IgD-negative memory B cell (primary cell): ENCODE measurements around the gene GMEB2. TPM values are rescaled to one million over a fixed set of nuclear protein-coding genes. Genes with fewer than 3 reads are reported as not detected.

Source experiments
- H3K27ac Mint-ChIP-seq, 3 donors: one replicate each; pipeline ENCODE4 v1.8.0; 2020 to 2022; ENCODE audit warnings: mild to moderate bottlenecking in 3 of 3, mixed read lengths in 3 of 3, moderate library complexity in 1 of 3
- H3K27me3 Mint-ChIP-seq: one replicate; pipeline ENCODE4 v1.8.0; 2021; ENCODE audit warnings: mixed read lengths
- H3K36me3 Mint-ChIP-seq: one replicate; pipeline ENCODE4 v1.8.0; 2020; ENCODE audit warnings: mild to moderate bottlenecking, mixed read lengths
- H3K4me1 Mint-ChIP-seq, 3 donors: one replicate each; pipeline ENCODE4 v1.8.0; 2020 to 2022; ENCODE audit warnings: mixed read lengths in 3 of 3, mild to moderate bottlenecking in 1 of 3
- H3K4me3 Mint-ChIP-seq, 4 donors: one replicate each; pipeline ENCODE4 v1.8.0; 2020 to 2022; ENCODE audit warnings: mild to moderate bottlenecking in 4 of 4, mixed read lengths in 4 of 4, moderate library complexity in 3 of 4
- H3K9me3 Mint-ChIP-seq, 3 donors: one replicate each; pipeline ENCODE4 v1.8.0; 2020 to 2021; ENCODE audit warnings: mixed read lengths in 3 of 3, mild to moderate bottlenecking in 1 of 3
- polyA plus RNA-seq: library from polyadenylated mRNA; unstranded; fragments of 300-500 nt; fragmentation: Illumina TruSeq; gene quantifications from one replicate; pipeline ENCODE4 v1.2.3, GENCODE V29; 2021

Gene GMEB2
- polyA plus RNA-seq, 1 donor from 2014 or later: 10.6 TPM

- H3K27me3 Mint-ChIP-seq: no peaks in the 10 kb centered on the region
- no peak overlapping the region for H3K4me3 Mint-ChIP-seq
- H3K27ac Mint-ChIP-seq: no peak overlapping the region
- no peaks in the 10 kb centered on the region for H3K9me3 Mint-ChIP-seq
- peaks cover 2% of the 10 kb centered on the region for H3K36me3 Mint-ChIP-seq
- H3K4me1 Mint-ChIP-seq: peaks cover 0 to 5% (median 0%) of the 10 kb centered on the region in 3 donors
Observed at GRCh38 chr20:63597651-63598478, 29.0 kb downstream of the GMEB2 start.

DNA sequence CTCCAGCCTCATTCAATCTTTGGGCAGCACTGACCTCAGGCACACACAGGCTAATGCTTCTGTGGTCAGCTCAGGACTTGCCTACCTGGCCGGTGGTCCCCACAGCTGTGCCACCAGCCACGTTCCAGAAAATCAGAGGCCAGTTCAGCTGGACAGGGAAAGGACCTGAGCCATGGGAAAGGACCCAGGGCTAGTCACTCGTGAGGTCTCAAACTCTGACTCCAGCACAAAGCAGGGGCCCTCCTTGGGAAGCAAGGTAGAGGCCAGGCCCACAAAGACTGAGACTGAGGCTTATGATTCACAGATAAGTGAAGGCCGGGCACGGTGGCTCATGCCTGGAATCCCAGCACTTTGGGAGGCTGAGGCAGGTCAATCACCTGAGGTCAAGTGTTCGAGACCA lies 30.5 kb downstream of the GMEB2 start:
- Mint-ChIP-seq H3K9me3 (no peaks in the 10 kb centered on the region), H3K27ac (no peak overlapping the region), H3K4me3 (no peak overlapping the region), H3K36me3 (peaks cover 2% of the 10 kb centered on the region), H3K4me1 (no peaks in the 10 kb centered on the region), H3K27me3 (no peaks in the 10 kb centered on the region)

- peaks cover 2% of the 10 kb centered on the region for H3K36me3 Mint-ChIP-seq
- H3K4me1 Mint-ChIP-seq: peaks cover 0 to 3% (median 0%) of the 10 kb centered on the region in 3 donors
- no peaks in the 10 kb centered on the region for H3K9me3 Mint-ChIP-seq
- H3K4me3 Mint-ChIP-seq: no peak overlapping the region
- H3K27ac Mint-ChIP-seq: no peak overlapping the region
- H3K27me3 Mint-ChIP-seq: no peaks in the 10 kb centered on the region
Observed at GRCh38 chr20:63595416-63596127, 31.3 kb downstream of the GMEB2 start.

DNA sequence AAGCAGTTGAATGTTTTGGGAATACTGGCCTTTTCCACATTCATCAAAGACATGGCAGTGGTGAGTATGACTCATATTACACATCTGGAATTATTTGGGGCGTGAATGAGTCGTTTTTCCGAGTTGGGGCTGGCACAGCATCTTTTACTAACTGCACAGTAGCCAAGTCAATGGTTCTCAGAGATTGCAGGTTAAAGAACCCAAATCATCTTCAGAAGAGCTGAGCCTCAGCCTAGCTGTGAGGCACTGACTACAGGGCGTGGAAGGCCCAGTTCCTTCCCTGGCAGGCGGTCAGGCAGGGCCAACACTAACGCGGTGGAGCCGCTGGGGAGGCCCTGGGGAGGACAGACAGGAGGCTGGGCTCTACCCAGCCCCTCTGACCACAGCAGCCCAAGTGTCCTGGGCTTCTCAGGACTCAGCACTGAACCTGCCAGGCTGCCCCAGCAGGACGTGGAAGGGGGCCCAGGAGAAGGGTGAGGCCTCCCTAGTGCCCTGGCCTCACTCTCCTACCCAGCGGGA lies 32.8 kb downstream of the GMEB2 start:
- H3K9me3 Mint-ChIP-seq: no peaks in the 10 kb centered on the region
- no peak overlapping the region for H3K27ac Mint-ChIP-seq
- no peak overlapping the region for H3K4me3 Mint-ChIP-seq
- no peaks in the 10 kb centered on the region for H3K36me3 Mint-ChIP-seq
- peaks cover 0 to 3% (median 0%) of the 10 kb centered on the region in 3 donors for H3K4me1 Mint-ChIP-seq
- H3K27me3 Mint-ChIP-seq: no peaks in the 10 kb centered on the region

- Mint-ChIP-seq H3K9me3 (no peaks in the 10 kb centered on the region), H3K4me3 (no peak overlapping the region), H3K27ac (no peak overlapping the region), H3K4me1 (peaks cover 0 to 3% (median 0%) of the 10 kb centered on the region in 3 donors), H3K27me3 (no peaks in the 10 kb centered on the region), H3K36me3 (no peaks in the 10 kb centered on the region)
Observed at GRCh38 chr20:63592661-63593060, 34.2 kb downstream of the GMEB2 start.

DNA sequence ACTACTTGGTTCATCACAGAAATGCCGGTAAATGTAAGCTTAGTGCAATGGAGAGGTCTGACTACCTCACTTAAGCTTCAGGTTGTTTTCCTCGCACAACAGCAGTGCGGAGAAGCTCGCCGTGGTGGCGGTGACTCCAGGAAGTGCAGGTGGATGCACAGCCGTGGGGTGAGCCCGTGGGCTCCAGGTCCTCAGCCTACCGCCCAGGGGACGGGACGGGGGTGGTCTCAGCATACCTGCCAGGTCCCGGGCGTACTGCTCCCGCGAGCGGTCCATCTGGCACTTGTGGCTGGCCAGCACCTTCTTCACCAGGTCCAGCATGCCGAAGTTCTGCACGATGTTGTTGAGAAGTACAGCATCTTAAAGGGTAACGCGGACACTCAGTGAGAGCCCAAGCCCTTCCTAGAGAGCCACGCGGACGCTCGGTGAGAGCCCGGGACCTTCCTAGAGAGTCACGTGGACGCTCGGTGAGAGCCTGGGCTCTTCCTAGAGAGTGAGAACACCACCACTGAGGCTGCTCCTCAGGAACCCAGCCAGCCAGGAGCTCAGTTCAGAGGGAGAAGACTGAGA lies 35.0 kb downstream of the GMEB2 start:
- Mint-ChIP-seq H3K9me3 (no peaks in the 10 kb centered on the region), H3K27me3 (no peaks in the 10 kb centered on the region), H3K27ac (no peak overlapping the region), H3K4me3 (no peak overlapping the region), H3K4me1 (peaks cover 0 to 3% (median 0%) of the 10 kb centered on the region in 3 donors), H3K36me3 (no peaks in the 10 kb centered on the region)

DNA sequence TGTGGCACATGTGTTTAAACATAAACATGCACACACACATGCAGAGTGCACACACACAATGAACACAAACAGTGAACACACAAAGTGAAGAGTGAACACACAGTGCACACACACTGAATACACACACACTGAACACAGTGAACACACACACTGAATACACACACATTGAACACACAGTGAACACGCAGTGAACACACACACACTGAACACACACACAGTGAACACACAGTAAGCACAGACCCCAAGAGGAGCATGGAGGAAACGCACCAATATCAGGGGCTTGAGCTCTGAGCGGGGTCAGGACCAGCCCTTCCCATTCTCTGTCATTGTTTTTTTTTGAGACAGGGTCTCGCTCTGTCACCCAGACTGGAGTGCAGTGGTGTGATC lies 35.8 kb downstream of the GMEB2 start:
- Mint-ChIP-seq H3K27me3 (no peaks in the 10 kb centered on the region), H3K4me3 (no peak overlapping the region), H3K4me1 (peaks cover 0 to 3% (median 0%) of the 10 kb centered on the region in 3 donors), H3K9me3 (no peaks in the 10 kb centered on the region), H3K36me3 (no peaks in the 10 kb centered on the region), H3K27ac (no peak overlapping the region)

- Mint-ChIP-seq H3K9me3 (no peaks in the 10 kb centered on the region), H3K27me3 (no peaks in the 10 kb centered on the region), H3K36me3 (no peaks in the 10 kb centered on the region), H3K27ac (no peak overlapping the region), H3K4me1 (peaks cover 0 to 3% (median 0%) of the 10 kb centered on the region in 3 donors), H3K4me3 (no peak overlapping the region)
Observed at GRCh38 chr20:63590218-63591146, 36.4 kb downstream of the GMEB2 start.

- no peak overlapping the region for H3K27ac Mint-ChIP-seq
Observed at GRCh38 chr20:63589261-63590217, 37.4 kb downstream of the GMEB2 start.

DNA sequence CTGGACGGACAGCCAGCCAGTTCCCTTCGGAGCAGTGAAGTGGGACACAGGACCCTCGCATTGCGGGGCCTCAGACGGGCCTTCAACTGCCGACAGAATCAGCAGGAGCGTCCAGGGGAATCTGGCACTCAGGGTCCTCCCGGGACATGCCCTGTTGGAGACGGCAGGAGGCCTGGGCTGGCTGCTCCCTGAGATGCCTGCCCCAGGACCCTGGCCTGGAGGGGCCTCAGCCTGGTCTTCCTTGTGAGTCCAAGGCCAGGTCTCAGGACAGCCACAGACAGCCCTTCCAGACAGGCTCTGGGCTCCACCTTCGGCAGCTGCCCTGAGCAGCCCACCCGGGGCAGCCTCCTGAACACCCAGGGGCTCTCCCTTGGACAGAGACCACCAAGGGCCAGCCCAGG lies 38.3 kb downstream of the GMEB2 start:
- Mint-ChIP-seq H3K27ac (no peak overlapping the region), H3K4me1 (peaks cover 0 to 3% (median 0%) of the 10 kb centered on the region in 3 donors), H3K27me3 (no peaks in the 10 kb centered on the region), H3K9me3 (no peaks in the 10 kb centered on the region), H3K36me3 (no peaks in the 10 kb centered on the region), H3K4me3 (no peak overlapping the region)

More at GRCh38 chr20:63589261-63590217, 37.4 kb downstream of the GMEB2 start:
- H3K4me3 Mint-ChIP-seq: no peak overlapping the region
- H3K9me3 Mint-ChIP-seq: no peaks in the 10 kb centered on the region
- H3K4me1 Mint-ChIP-seq: peaks cover 0 to 3% (median 0%) of the 10 kb centered on the region in 3 donors
- no peaks in the 10 kb centered on the region for H3K27me3 Mint-ChIP-seq
- H3K36me3 Mint-ChIP-seq: no peaks in the 10 kb centered on the region

DNA sequence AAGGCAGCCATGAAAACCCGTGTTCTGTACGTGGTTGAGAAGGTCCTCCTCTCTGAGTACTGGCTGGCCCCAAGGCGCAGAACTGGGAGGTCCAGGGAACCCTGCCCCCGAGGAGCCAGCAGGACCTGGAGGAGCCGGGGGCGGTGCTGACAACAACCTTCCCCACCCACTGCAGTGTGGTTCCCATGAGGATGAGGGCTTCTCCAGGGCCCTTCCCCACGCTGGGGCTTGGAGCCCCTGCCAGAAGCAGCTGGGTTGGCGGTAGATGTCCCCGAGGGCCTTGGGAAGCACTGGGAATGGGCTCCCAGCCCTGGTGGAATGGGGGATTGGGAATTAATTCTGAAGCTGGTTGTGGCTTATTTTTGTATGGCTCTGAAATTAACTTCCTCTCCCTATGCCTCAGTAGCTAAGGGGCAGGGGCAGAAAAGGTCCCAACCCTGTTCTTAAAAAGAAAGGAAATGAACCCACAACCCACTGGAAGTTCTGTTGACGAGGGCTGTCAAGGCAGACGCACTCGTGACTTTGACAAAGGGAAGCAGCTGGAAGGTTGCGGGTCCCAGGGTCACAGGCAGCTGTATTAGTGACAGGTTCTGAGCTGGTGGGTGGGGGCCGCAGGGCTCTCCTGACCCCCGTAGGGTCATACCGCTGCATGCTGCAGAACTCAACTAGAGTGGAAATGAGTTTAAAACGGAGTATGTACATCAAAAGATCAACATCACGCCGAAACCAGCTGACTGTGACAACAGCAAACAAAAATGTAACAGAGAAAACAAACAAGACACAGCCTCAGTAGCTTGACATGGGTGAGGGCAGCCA lies 38.9 kb downstream of the GMEB2 start:
- Mint-ChIP-seq H3K36me3 (no peaks in the 10 kb centered on the region), H3K4me1 (peaks cover 0 to 3% (median 0%) of the 10 kb centered on the region in 3 donors), H3K9me3 (no peaks in the 10 kb centered on the region), H3K27me3 (no peaks in the 10 kb centered on the region), H3K27ac (peak overlapping the region in 1 of 3 donors; percentile 46), H3K4me3 (no peak overlapping the region)

GRCh38 chr20:63587256-63587655 lies 39.6 kb downstream of the GMEB2 start:
- H3K27me3 Mint-ChIP-seq: no peaks in the 10 kb centered on the region
- peaks cover 0 to 3% (median 0%) of the 10 kb centered on the region in 3 donors for H3K4me1 Mint-ChIP-seq
- H3K27ac Mint-ChIP-seq: peak overlapping the region in 1 of 3 donors; percentile 46
- H3K9me3 Mint-ChIP-seq: no peaks in the 10 kb centered on the region
- no peaks in the 10 kb centered on the region for H3K36me3 Mint-ChIP-seq
- H3K4me3 Mint-ChIP-seq: no peak overlapping the region

GRCh38 chr20:63586797-63587196 lies 40.1 kb downstream of the GMEB2 start:
- Mint-ChIP-seq H3K9me3 (no peaks in the 10 kb centered on the region), H3K27ac (no peak overlapping the region), H3K27me3 (no peaks in the 10 kb centered on the region), H3K4me3 (no peak overlapping the region), H3K4me1 (peaks cover 0 to 3% (median 0%) of the 10 kb centered on the region in 3 donors), H3K36me3 (no peaks in the 10 kb centered on the region)
